Sigmoid colon (tissue), 7 donors: ENCODE measurements around the gene NHEJ1. TPM values are rescaled to one million over a fixed set of nuclear protein-coding genes. Genes with fewer than 3 reads are reported as not detected.

Source experiments
- DNase-seq: peaks from one replicate; pipeline ENCODE4 v3.0.0-alpha.2; 2019
- H3K27ac ChIP-seq, 4 donors: fragments of 200-600 bp; sonication (generic); one replicate each; pipeline ENCODE4 v1.5.1; 2016 to 2019; ENCODE audit warnings: mild to moderate bottlenecking in 1 of 4
- H3K27me3 ChIP-seq, 3 donors: fragments of 200-600 bp; sonication (generic); one replicate each; pipeline ENCODE4 v1.5.1; 2019; ENCODE audit warnings: mild to moderate bottlenecking in 1 of 3
- H3K36me3 ChIP-seq, 4 donors: fragments of 200-600 bp; sonication (generic); one replicate each; pipeline ENCODE4 v1.5.1; 2016 to 2019
- H3K4me1 ChIP-seq, 4 donors: fragments of 200-600 bp; sonication (generic); one replicate each; pipeline ENCODE4 v1.5.1; 2017 to 2019
- H3K4me3 ChIP-seq, 4 donors: fragments of 200-600 bp; sonication (generic); one replicate each; pipeline ENCODE4 v1.5.1; 2017 to 2019; ENCODE audit warnings: mild to moderate bottlenecking in 2 of 4, moderate library complexity in 1 of 4
- H3K9me3 ChIP-seq, 4 donors: fragments of 200-600 bp in 3 of 4; sonication (generic) in 3 of 4; one replicate each; pipeline versions ENCODE4 v1.5.1 to v1.6.1; 2013 to 2019
- EP300 ChIP-seq, 4 donors: sonication (generic); formaldehyde crosslinking; IDR thresholded peaks; one replicate each; pipeline ENCODE4 v1.6.1; 2017; ENCODE audit warnings: antibody characterized with exemption in 4 of 4
- POLR2A ChIP-seq, 2 donors: fragments of 450-650 bp; IDR thresholded peaks; one replicate each; pipeline ENCODE4 v1.6.1; 2016; ENCODE audit warnings: antibody characterized with exemption in 2 of 2, mild to moderate bottlenecking in 2 of 2, moderate library complexity in 2 of 2
- POLR2AphosphoS5 ChIP-seq, 4 donors: sonication (generic); formaldehyde crosslinking; IDR thresholded peaks; one replicate each; pipeline ENCODE4 v1.6.1; 2017; ENCODE audit warnings: antibody characterized with exemption in 4 of 4
- WGBS, 2 donors: extraction: QIAGEN DNeasy Blood & Tissue Kit; methylation state at CpG; one replicate each; pipeline ENCODE4 v1.1.7; 2013; 5-methylcytosine and 5-hydroxymethylcytosine counted together
- intact Hi-C: fragments of 100-400 bp; cut with DNase I; formaldehyde crosslinking; loops from one replicate; pipeline ENCODE4 v1.15.1; 2023
- polyA plus RNA-seq, 3 donors: library from polyadenylated mRNA; stranded (reverse); fragments of 200-250 nt; gene quantifications; one replicate each; pipeline ENCODE4 v1.2.3, GENCODE V29; 2013
- total RNA-seq, 4 donors: library from RNA; depleted of rRNA; stranded (reverse); fragments of >200 nt; gene quantifications; one replicate each; pipeline ENCODE4 v1.1.0, GENCODE V29; 2016
- TF ChIP-seq, protein P1 (sequence below), 4 experiments: fragments of 450-650 bp in 3 of 4; fragments of 200-600 bp in 1 of 4; IDR thresholded peaks; one replicate each; pipeline ENCODE4 v1.5.1; 2016 to 2019; ENCODE audit warnings: antibody characterized with exemption in 4 of 4, mild to moderate bottlenecking in 3 of 4, moderate library complexity in 2 of 4
- donor health status: healthy with polysubstance abuse.
- donor health status: Bipolar disorder and iron deficiency.
- donor health status: healthy.

NHEJ1 gene
- total and polyA plus RNA-seq, 7 donors = 15.1 to 60.1 (median 22.5) TPM

DNA sequence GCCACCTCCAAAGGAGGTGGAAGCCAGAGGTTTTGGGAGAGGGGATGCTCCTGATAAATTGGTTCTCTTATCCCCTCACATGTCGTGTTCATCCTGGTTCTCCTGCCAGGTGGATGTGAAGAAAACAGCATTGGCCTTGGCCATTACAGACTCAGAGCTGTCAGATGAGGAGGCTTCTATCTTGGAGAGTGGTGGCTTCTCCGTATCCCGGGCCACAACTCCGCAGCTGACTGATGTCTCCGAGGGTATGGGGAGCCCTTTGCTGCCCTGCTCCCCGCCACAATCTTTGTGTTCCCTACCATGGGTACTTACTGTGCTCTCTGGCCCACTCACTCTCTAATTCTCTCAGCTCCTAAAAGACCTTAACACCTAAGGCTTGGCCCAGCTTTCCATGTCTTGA, 20.9 kb upstream of the NHEJ1 start:
- Histone ChIP-seq H3K9me3 (no peaks in the 10 kb centered on the region), H3K4me1 (peaks cover 2 to 21% (median 16%) of the 10 kb centered on the region in 4 donors), H3K27ac (no peak overlapping the region), H3K36me3 (peaks cover 29 to 60% (median 40%) of the 10 kb centered on the region in 4 donors), H3K4me3 (no peak overlapping the region), H3K27me3 (no peaks in the 10 kb centered on the region)
- intact Hi-C loops = no loop called here
- WGBS, 2 donors = 94 to 95% methylated on average over 6 of the region's 6 CpGs
- TF ChIP-seq, protein P1, sequence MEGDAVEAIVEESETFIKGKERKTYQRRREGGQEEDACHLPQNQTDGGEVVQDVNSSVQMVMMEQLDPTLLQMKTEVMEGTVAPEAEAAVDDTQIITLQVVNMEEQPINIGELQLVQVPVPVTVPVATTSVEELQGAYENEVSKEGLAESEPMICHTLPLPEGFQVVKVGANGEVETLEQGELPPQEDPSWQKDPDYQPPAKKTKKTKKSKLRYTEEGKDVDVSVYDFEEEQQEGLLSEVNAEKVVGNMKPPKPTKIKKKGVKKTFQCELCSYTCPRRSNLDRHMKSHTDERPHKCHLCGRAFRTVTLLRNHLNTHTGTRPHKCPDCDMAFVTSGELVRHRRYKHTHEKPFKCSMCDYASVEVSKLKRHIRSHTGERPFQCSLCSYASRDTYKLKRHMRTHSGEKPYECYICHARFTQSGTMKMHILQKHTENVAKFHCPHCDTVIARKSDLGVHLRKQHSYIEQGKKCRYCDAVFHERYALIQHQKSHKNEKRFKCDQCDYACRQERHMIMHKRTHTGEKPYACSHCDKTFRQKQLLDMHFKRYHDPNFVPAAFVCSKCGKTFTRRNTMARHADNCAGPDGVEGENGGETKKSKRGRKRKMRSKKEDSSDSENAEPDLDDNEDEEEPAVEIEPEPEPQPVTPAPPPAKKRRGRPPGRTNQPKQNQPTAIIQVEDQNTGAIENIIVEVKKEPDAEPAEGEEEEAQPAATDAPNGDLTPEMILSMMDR (IDR thresholded peaks at IDR 0.05) = no peak
- TF ChIP-seq POLR2AphosphoS5 (IDR thresholded peaks at IDR 0.05) (no peak), POLR2A (IDR thresholded peaks at IDR 0.05) (no peak), EP300 (IDR thresholded peaks at IDR 0.05) (no peak)
- peak; percentile 30 for DNase-seq

DNA sequence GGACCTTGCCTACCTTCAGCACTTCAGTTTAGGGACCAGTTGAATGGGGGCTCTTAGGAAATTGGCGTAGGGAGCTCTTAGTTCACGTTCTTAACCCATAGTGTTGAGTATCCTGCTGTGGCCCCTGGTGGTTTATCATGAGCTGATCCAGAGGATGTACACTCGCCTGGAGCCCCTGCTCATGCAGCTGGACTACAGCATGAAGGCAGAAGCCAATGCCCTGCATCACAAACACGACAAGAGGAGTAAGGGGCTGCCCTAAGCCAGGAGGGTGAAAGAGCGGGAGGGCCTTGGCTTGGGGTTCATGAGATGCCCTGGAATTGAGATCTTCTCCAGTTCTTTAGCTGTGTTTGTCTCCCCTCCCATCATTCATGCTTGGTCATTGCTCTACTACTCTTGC, 20.3 kb upstream of the NHEJ1 start:
- H3K9me3 ChIP-seq = no peaks in the 10 kb centered on the region
- DNase-seq = peak; percentile 40
- intact Hi-C loops = no loop called here
- H3K27me3 ChIP-seq = no peaks in the 10 kb centered on the region
- WGBS, 2 donors = 93 to 94% methylated on average over 5 of the region's 5 CpGs
- H3K4me3 ChIP-seq = no peak overlapping the region
- TF ChIP-seq, protein P1 (IDR thresholded peaks at IDR 0.05) = no peak
- no peak for TF ChIP-seq EP300 (IDR thresholded peaks at IDR 0.05)
- TF ChIP-seq POLR2A (IDR thresholded peaks at IDR 0.05) = no peak
- TF ChIP-seq POLR2AphosphoS5 (IDR thresholded peaks at IDR 0.05) = no peak
- H3K27ac ChIP-seq = no peak overlapping the region
- H3K36me3 ChIP-seq = peaks cover 29 to 60% (median 40%) of the 10 kb centered on the region in 4 donors
- H3K4me1 ChIP-seq = peaks cover 2 to 24% (median 18%) of the 10 kb centered on the region in 4 donors

DNA sequence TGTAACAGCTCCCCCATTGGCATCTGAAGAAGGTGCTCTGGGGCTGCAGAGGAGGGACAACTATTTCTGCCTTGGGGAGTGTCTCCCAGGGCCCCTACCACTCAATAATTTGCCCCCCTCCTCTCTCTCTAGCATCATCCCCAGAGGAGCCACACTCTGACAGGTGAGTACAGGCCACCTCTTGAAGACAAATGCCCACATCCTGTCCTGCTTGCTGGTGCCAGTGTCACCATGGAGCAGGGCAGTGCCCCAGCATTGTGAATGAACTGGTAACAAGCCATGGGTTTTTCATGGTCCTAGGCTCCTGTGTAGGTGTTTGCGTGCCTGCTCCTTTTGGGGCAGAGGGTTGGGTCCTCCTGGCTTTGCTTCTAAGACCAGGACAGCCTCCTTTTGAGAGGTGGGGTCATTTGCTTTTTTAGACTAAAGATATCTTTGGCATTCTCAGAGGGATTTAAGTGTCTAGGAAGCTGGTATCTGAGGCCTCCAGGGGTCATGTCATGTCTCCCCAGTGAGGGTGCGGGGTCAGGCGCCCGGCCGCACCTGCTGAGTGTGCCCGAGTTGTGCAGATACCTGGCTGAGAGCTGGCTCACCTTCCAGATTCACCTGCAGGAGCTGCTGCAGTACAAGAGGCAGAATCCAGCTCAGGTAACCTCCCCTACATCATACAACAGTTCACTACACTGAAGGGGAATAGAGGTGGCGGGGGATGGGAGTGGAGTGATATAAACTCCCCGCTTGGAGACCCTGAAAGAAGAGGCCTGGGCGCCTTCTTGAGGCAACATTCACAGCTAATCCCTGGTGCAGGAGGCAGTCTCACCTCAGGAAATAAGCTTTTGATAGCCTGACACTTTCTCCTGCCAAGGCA, 19.2 kb upstream of the NHEJ1 start:
- peak overlapping the region in 1 of 4 donors; percentile 77 for H3K4me3 ChIP-seq
- intact Hi-C loops = loop anchor here (5.0 kb wide), 2 partner anchors 117 to 207 kb away; partner anchors contain the start of gene DNPEP
- DNase-seq = peak; percentile 56

DNA sequence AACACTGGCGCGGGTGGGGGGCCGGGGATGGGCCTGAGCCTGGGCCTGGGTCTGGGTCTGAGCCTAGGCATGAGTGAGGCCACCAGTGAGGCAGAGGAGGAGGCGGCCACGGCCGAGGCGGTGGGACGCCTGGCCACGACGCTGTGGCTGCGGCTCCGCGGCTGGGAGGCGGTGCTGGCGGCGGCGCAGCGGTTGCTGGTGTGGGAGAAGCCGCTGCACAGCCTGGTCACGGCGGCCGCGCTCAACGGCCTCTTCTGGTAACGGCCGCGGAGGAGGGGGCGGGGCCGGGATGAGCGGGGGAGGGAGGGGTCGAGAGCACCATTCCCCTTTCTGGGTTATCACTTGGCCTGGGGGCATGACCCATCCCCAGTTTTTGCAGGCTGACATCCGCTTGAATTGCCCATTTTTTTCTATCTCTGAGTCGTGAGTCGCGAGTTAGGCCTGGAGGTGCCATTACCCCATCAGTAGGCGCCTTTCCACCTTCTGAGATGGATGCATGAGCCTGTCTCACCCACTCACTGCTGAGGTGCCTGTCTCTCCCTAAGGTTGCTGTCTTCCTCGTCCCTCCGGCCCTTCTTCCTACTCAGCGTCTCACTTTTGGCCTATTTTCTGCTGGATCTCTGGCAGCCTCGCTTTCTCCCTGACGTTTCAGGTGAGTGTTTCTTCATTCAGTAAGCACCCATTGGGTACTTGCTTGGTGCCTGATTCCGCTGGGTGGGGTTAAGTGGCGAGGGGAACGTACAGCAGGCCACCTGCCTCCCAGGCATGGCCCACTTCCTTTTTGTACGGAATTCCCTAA, 18.0 kb upstream of the NHEJ1 start:
- peak; percentile 76 for DNase-seq
- Histone ChIP-seq H3K27ac (peak overlapping the region; percentile 91 to 99 (median 94)), H3K36me3 (peaks cover 29 to 58% (median 45%) of the 10 kb centered on the region in 4 donors), H3K27me3 (no peaks in the 10 kb centered on the region), H3K9me3 (no peaks in the 10 kb centered on the region), H3K4me3 (peak overlapping the region; percentile 64 to 97 (median 86)), H3K4me1 (peaks cover 2 to 39% (median 31%) of the 10 kb centered on the region in 4 donors)
- intact Hi-C loops = loop anchor here (1.0 to 5.0 kb wide), 3 partner anchors 51 to 209 kb away; partner anchors contain the start of genes ANKZF1, ATG9A and DNPEP
- TF ChIP-seq POLR2A (IDR thresholded peaks at IDR 0.05) (no peak), EP300 (IDR thresholded peaks at IDR 0.05) (no peak), POLR2AphosphoS5 (IDR thresholded peaks at IDR 0.05) (no peak)
- TF ChIP-seq, protein P1 (IDR thresholded peaks at IDR 0.05) = no peak
- 1 to 3% methylated on average over 45 of the region's 45 CpGs for WGBS, 2 donors

More for the DNA sequence above, 19.2 kb upstream of the NHEJ1 start:
- no peak for TF ChIP-seq EP300 (IDR thresholded peaks at IDR 0.05)
- TF ChIP-seq, protein P1 (IDR thresholded peaks at IDR 0.05) = no peak
- Histone ChIP-seq H3K27ac (peak overlapping the region in 1 of 4 donors; percentile 3), H3K36me3 (peaks cover 29 to 56% (median 41%) of the 10 kb centered on the region in 4 donors), H3K4me1 (peaks cover 2 to 35% (median 29%) of the 10 kb centered on the region in 4 donors), H3K9me3 (no peaks in the 10 kb centered on the region), H3K27me3 (no peaks in the 10 kb centered on the region)
- 95 to 96% methylated on average over 9 of the region's 9 CpGs for WGBS, 2 donors
